Measurements from ENCODE around the gene CPPED1.
"Not testable (repeated sequence)": the region's sequence is repeated elsewhere in the genome, so short reads cannot be mapped to it uniquely, and the experiment has no call there.

CPPED1 gene

GRCh38 chr16:12766853-12767252, 36.8 kb downstream of the CPPED1 start:
- DNase-seq (ENCODE audit: low spot score): no peak

GRCh38 chr16:12766208-12766607, 37.5 kb downstream of the CPPED1 start:
- DNase-seq (ENCODE audit: low spot score): not testable (repeated sequence)

GRCh38 chr16:12764813-12765488, 38.7 kb downstream of the CPPED1 start:
- DNase-seq (ENCODE audit: low spot score): no peak

GRCh38 chr16:12763517-12763916, 40.2 kb downstream of the CPPED1 start:
- DNase-seq (ENCODE audit: low spot score): no peak

- no peak for DNase-seq (ENCODE audit: low spot score)
Observed at GRCh38 chr16:12760819-12761611, 42.7 kb downstream of the CPPED1 start.

- DNase-seq (ENCODE audit: low spot score): no peak
Observed at GRCh38 chr16:12758670-12759558, 44.8 kb downstream of the CPPED1 start.

- DNase-seq (ENCODE audit: low spot score): no peak
Observed at GRCh38 chr16:12758031-12758669, 45.5 kb downstream of the CPPED1 start.

- no peak for DNase-seq (ENCODE audit: low spot score)
Observed at GRCh38 chr16:12757546-12757945, 46.1 kb downstream of the CPPED1 start.

GRCh38 chr16:12754824-12755543, 48.7 kb downstream of the CPPED1 start:
- DNase-seq (ENCODE audit: low spot score): no peak

- no peak for DNase-seq (ENCODE audit: low spot score)
Observed at GRCh38 chr16:12753203-12754023, 50.3 kb downstream of the CPPED1 start.

GRCh38 chr16:12752159-12752558, 51.5 kb downstream of the CPPED1 start:
- no peak for DNase-seq (ENCODE audit: low spot score)

GRCh38 chr16:12750554-12750918, 53.2 kb downstream of the CPPED1 start:
- no peak for DNase-seq (ENCODE audit: low spot score)

- no peak for DNase-seq (ENCODE audit: low spot score)
Observed at GRCh38 chr16:12749076-12749475, 54.6 kb downstream of the CPPED1 start.

GRCh38 chr16:12747827-12748226, 55.9 kb downstream of the CPPED1 start:
- no peak for DNase-seq (ENCODE audit: low spot score)

GRCh38 chr16:12747261-12747660, 56.4 kb downstream of the CPPED1 start:
- DNase-seq (ENCODE audit: low spot score): no peak

GRCh38 chr16:12744860-12745259, 58.8 kb downstream of the CPPED1 start:
- no peak for DNase-seq (ENCODE audit: low spot score)

- DNase-seq (ENCODE audit: low spot score): no peak
Observed at GRCh38 chr16:12742741-12743140, 60.9 kb downstream of the CPPED1 start.

- DNase-seq (ENCODE audit: low spot score): no peak
Observed at GRCh38 chr16:12740986-12741610, 62.6 kb downstream of the CPPED1 start.

GRCh38 chr16:12739738-12740137, 63.9 kb downstream of the CPPED1 start:
- no peak for DNase-seq (ENCODE audit: low spot score)

- DNase-seq (ENCODE audit: low spot score): no peak
Observed at GRCh38 chr16:12737563-12737962, 66.1 kb downstream of the CPPED1 start.
